AG20443 (cell line): Measurements from ENCODE around the gene WWOX.

Source experiments
- DNase-seq: peaks from one replicate; pipeline ENCODE4 v3.0.0; 2012; ENCODE audit warnings: low spot score, mixed read lengths

WWOX gene

DNA sequence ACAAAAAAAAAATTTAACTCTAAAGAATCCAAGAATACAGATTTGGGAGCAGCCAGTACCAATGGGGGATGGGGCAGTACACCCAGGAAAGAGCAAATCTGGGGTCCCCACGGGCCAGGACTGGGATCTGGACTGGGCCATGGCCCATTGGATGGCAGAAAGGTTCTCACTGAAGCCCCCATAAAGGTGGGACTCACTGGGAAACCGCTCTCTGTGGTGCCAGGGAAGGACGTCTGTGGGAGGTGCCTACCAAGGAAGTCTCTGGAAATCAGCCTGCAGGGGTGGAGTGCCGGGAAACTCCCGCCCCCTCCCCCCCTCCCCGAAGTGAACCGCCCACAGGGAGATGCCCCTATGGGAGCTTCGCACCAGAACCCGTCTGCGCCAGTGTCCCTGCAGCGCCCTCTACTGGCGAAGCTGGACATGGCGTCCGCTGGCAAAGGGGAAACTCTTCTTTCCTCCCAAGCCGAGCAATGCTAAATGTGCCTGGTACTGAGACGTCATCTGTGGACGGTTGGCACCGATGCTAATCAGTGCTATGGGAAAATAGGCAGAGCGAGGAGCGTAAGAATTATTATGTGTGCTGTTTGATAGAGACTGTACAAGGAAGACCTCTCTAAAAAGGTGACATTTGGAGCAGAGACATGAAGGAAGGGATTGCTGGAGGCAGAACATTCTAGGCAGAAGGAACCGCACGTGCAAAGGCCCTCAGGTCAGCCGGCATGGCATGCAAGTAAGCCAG, 671.1 kb downstream of the WWOX start:
- peak; percentile 58 for DNase-seq

DNA sequence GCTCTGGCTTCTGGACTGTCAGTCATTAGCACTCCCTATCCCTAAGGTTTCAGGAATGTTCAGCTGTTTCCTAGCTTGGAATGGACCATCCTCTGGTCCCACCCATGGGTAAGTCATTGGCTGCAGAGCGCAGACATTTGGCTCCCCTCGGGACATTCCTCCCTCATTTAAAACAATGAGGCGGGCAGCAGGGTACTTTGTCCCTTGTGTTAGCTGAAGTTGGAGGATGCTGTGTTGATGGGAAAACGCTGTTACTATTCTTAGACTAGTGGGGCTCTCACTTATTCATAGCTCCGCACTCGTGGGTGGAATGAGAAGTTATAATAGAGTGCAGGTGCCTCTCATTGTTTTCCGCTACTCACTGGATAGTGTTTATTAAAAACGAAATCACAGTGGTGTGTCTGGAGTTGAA, 673.8 kb downstream of the WWOX start:
- DNase-seq = no peak

DNA sequence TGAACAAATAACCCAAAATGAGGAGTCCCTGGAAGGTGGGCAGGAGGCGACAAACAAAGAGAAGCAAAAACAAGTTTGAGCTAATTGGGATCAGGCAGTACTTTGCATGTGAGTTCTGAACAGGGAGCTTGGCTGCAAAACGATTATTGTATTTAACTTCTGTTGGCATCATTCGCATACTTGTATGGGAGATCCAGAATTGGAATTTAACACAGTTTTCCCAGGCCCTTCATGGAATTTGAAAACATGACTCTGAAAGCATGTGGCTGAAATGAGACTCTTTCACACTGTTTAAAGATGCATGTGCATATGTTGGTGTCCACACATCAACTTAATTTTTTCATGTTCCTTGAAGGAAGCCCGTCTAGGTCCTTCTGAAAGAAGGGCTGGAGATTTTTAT, 674.3 kb downstream of the WWOX start:
- DNase-seq = no peak

DNA sequence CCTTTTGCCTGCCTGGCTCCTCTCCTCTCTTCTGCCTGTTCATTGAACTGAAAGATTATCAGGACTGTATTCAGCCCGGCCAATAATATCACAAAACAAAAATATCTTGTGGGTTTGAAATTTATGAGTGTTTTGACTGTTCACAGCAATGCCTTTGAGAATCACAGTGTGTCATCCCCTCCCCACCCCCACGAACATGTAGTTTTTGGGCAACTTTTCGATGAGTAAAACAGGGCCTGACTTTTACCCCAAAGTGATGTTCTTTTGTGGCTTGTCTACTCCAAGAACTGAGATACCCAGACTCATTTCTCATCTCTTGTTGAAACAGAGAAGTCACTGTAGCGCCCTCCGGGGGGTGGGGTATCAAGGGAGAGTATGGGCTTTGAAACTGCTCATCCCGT, 675.7 kb downstream of the WWOX start:
- DNase-seq = no peak

DNA sequence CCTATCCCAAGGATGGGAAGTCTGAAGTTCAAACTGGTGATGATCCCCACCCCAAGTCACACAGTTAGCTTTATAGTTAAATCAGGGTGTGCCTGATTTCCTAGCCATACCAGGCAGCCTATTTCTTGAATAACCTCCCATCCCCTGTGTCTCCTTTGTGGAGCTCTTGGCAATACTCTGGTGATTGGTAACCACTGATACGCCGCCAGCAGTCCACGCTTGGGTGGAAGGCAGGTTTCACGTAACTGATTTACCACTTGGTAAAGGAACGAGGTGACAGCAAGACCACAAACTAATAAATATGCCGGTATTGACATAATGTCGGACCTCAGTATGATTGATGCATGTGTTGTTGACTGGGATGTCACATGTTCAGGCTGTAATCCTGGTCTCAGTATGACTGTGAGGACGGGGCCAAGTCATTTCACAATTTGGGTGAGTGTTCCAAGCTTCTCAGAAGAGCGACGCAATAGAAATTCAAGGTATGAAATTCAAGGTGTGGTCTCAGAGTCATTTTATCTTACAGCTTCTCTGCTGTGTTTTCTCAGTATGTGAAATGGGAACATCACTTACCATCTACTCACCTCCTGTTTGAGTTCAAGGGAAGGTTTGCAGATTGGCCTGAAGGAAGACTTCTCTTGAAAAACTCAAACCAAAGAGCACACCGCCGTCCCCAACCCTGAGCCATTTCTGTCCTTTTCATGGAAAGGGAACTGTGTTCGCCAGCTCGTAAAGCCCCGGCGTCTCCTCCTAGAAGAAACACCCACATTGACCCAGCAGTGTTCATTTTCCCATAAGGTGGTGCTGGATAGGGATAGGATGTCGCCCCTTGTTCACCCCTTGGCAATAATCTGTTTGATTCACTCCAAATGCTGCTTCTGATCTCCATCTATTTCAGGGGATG, 678.9 kb downstream of the WWOX start:
- no peak for DNase-seq

DNA sequence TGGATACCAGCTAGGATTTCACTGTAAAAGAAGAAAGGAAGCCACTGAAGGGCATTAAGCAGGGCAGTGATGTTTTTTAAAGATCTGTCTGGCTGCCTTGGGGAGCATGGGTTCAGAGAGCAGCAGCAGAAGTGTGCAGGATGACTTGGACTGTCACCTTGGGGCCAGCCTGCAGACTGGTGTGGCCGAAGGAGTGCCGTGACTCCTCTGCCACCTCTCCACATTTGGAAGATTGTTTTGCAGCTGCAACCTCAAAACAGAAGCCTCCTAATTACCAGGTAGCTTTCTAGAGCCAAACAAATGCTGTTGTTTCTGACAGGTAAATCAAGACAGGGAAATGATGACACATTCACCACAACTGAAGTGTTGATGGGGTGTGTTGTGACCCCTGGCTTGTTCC, 681.4 kb downstream of the WWOX start:
- DNase-seq = no peak

DNA sequence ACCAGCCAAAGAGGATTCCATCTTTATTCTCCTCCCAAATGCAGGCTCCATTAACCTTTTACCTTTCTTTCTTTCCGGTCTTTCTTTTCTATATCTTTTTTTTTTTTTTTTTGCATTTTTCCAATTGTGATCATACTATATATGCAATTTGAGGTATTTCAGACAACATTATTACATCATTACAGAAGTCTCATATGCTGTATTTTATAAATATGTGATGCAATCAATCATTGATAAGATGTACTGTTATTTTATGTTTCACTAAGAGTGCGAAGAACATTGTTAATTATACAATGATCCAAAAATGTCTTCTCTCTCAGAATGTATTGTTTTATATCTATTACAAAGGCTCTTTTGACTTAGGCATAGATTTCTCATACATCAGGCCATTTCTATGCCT, 683.1 kb downstream of the WWOX start:
- DNase-seq = no peak

DNA sequence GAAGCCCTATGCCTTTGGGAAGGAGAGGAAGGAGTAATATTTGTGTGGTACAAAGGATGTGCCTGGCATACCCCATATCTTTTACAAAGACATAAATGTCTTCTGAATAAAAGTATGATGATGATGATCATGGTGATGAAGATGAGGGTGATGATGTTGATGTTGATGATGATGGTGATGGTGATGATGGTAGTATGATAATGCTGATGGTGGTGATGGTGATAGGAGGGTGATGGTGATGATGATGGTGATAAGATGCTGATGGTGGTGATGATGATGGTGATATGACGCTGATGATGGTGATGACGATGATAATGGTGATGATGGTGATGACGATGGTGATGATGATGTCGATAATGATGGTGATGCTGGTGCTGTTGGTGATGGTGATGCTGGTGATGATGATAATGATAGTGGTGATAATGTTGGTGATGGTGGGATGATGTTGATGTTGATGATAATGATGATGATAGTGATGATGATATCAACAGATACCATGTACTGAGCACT, 684.2 kb downstream of the WWOX start:
- no peak for DNase-seq

DNA sequence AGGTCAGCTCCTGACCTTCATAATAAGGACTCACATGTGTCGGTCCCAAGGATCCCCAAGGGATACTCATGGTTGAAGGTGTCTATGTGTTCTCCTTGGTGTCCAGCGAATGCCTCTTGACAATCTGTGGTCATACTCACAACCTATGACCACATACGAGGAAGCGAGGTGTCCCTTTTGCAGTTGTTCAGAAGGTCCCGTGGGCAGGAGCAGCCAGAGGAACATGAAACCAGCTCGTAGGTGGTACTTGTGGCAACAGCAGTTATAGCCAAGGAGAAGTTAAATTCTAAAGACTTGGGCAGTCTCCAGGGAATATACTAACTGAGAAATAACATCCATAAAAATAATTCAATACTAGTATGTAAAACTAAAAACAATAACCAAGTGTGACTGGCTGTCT, 685.3 kb downstream of the WWOX start:
- no peak for DNase-seq

DNA sequence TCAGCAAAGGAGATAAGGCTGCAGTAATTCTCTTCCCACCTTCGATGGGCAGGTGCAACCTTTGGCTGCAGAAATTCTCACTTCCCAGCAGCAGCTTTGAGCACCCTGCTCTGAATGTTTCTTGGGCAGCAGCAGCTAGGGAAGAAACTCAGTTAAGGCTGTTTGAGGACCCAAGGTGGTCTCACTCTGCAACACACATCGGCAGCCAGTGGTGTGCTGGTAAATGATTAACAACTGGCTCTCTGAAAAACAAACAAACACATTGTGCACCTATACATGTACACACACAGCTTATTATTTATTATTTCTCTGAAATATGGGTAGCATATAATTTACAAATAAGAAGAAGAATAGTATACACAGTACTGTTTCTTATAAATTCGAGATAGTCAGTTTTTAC, 685.8 kb downstream of the WWOX start:
- no peak for DNase-seq

DNA sequence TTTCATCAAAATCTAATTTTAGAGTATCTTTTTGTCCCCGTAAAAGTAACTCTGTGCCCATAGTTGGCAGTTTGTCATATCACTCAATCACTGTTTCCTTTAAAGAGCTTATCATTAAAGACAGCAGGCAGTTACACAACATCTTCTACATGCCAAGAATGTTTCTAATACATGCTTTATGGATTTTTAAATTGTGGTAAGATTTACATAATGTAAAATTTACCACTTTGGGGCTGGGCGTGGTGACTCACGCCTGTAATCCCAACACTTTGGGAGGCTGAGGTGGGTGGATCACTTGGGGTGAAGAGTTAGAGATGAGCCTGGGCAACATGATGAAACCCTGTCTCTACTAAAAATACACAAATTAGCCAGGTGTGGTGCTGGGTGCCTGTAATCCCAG, 687.2 kb downstream of the WWOX start:
- DNase-seq = no peak

DNA sequence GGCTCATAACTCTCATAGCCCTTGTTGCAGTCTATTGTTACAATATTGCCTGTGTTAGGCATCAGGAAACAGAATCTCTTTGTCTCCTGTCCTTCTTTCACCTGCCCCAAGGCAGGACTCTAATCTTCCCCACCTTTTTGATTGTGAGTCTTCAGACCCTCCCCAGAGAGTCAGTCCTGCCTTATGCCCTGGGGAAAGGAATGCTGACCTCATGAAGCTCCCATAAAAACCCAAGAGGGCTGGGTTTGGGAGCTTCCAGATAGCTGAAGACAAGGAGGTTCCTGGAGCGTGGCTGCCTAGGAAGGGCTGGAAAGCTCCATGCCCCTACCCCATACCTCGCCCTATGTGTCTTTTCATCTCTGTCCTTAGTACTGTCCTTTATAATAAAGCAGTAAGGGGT, 688.8 kb downstream of the WWOX start:
- DNase-seq = no peak

DNA sequence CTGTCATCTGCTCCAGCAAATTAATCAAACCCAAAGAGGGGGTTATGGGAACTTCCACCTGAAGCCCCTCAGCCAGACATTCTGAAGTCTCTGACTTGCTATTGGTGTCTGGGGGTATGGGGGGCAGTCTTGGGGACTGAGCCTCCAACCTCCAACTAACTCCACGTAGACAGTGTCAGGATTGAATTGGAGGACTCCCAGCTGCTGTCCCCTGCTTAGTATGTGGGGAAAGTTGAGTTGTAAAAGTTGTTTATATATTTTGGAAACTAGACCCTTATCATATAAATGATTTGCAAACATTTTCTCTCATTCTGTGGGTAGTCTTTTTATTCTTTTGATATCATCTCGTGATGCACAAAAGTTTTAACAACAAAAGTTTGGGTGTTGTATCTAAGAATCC, 689.2 kb downstream of the WWOX start:
- no peak for DNase-seq

DNA sequence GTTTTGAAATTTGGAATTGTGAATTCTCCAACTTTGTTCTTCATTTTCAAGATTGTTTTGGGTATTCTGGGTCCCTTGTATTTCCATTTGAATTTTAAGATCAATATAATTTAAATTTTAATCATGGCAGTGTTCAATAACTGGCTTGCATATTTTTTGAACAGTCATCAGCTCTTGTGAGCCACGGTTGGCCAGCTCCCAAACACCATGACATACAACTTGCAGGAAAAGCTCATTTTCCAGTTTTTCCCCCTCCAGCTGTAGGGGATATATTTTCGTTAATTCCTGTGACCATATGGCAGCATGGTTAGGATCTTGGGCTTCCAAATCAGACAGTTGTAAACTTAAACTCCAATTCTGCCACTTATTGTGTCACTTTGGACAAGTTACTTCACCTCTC, 690.1 kb downstream of the WWOX start:
- no peak for DNase-seq

DNA sequence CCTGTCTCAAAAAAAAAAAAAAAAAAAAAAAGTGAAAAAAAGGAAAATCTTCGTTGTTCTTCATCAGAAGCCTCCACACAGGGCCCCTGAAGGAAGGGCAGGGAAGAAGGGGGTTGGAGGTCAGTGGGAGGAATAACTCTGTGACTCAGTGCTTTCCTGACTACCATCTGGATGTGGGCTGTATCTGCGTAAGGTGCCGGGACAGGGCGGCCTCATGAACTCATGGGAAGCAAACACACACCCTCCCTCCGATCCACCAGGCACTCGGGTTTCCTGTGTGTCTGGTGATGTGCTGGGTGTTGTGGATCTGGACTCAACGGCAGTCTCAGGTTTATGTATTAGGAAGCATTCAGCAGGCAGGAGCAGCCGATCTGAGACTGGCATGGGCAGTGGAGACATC, 691.6 kb downstream of the WWOX start:
- no peak for DNase-seq

DNA sequence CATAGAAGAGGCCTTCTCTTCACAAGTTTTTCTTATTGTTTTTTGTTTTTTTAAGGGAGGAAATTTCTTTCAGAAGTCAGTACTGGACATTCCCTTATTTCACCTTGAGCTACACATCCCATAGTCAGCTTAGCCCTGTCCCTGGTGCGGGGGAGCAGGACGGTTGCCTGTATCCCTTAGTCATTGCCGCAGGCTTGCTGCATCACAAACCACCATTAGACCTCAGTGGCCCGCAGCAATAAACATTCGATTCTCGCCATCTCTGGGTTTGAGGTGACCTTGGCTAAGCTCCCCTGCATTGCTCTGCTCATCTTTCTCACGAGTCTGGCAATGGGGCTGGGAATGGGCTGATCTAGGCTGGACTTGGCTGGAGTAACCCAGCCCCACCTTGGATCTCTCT, 692.5 kb downstream of the WWOX start:
- no peak for DNase-seq

DNA sequence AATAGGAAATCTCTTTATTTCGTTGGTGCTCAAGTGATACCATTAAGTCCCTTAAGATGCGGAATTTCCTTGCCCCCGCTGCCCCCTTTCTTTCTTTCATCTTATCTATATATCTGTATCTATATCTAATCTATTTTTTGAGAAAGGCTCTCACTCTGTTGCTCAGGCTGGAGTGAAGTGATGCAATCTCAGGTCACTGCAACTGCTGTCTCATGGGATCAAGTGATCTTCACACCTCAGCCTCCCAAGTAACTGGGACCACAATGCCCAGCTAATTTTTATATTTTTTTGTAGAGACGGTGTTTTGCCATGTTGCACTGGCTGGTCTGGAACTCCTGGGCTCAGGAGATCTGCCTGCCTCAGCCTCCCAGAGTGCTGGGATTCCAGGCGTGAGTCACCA, 693.5 kb downstream of the WWOX start:
- DNase-seq = no peak

DNA sequence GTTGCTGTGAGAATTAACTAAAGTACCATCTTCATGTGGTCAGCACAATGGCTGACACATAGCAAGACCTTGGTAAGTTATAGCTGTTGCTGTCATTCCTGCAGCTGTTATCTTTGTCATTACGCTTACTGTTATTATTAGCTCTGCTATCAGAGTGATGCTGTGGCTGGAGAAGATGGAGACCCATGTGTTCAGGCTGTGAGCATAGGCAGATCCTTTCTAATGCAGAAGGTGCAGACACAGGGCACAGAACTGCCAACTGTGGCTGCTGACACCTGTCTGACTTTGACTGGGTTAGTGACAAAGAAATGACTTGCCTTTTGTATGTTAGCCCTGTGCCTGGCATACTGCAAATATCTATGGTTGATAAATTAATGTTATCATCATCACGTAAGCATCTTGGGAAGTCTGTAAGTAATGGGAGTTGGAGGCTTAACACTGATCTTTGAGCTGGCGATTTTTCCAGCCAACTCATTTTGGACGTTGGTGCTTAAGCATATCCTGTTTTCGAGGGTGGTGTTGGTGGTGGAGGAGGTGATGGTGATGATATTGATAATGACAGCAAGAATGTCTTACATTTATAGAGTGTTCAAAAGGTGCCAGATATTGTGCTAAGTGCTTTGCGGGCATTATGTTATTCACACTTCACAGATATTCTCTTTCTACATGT, 695.3 kb downstream of the WWOX start:
- DNase-seq = no peak

DNA sequence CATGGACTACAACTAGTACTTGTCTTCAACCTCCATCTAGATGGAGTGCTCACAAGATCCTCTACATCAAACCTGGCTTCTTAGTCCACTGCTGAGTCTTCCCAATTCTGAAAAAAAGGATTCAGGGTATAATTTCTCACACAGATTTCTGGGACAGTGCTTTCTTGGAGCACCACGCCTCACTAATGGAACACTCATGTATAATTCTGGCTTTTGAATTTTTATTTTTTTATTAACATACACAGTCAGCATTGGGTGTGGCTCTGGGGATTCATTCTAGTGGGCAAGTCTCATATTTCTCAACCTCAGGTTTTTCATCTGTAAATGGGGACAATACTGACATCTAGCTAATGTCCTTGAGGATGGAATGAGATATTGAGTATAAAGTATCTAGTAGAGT, 696.0 kb downstream of the WWOX start:
- DNase-seq = no peak

DNA sequence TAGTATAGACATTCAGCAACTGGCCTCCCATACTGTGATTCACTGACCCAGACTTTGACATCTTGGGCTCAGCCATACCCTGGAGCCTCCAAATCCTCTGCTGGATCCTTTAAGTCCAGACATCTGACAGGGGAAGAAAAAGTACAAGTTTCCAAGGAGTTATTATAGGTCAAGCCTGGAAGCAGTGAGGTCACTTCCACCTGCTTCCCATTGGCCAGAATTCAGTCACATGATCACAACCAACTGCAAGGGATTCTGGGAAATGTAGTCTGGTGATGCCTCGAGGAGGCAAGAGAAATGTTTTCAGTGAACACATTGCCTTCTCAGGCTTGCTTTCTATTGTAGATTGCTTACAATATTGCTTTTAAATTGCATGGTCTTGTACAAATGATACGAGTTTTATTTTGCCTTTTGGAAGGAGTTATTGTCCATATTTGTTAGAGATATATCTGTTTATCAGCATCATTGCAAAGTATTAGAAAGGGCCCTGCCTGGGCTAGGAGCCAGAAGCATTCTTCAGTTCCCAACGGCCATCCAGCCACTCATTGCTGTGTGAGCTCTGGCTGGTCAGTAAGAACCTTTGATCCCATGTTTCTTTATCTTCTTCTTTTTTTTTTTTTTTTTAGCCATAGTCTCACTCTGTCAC, 696.9 kb downstream of the WWOX start:
- DNase-seq = no peak

DNA sequence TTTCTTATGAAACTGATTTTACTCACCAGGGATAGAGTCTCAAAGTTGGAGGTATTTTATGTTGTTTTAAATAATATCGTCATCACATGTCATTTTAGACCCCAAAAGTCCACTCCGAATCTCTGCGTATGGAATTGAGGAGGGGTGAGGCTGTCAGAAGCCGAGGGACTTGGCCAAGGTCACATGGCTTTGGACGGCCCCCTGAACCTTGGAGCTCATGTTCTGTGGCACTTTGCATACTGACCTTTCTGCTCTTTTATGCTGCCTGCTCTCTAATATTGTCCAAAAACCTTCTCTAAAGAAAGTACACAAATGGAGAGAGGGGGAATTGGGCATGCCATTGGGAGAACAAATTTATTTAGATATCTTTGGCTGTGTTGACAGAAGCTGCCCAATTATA, 700.0 kb downstream of the WWOX start:
- no peak for DNase-seq

DNA sequence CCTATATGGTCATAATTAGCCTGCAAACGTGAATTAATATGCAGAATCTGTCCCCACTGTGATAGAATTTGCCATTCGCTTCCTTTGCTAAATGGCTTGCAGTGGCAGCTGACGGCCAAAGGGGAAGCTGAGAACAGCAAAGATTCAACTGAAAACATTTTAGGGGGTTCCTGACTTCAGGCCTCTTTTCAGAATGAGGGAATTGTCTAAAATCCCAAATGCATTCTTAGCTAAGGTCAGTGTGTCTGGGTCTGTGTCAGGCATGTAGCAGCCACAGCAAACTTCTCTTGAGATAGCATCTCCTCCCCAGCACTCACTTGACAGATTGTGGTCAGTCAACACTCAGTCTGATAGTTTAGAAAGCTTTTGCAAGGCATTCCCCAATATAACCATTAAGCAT, 701.1 kb downstream of the WWOX start:
- no peak for DNase-seq
